HG02623 (cell line): Measurements from ENCODE around the gene UBTD1.
"Not testable (repeated sequence)": the region's sequence is repeated elsewhere in the genome, so short reads cannot be mapped to it uniquely, and the experiment has no call there.

Source experiments
- ATAC-seq: cut with Tn5 transposase; IDR thresholded peaks from one replicate; pipeline ENCODE4 v1.9.1; 2021; ENCODE audit warnings: moderate library complexity; ENCODE audit not compliant: unreplicated experiment

UBTD1 gene

GRCh38 chr10:97560731-97561381, 62.1 kb downstream of the UBTD1 start:
- not testable (repeated sequence) for ATAC-seq

DNA sequence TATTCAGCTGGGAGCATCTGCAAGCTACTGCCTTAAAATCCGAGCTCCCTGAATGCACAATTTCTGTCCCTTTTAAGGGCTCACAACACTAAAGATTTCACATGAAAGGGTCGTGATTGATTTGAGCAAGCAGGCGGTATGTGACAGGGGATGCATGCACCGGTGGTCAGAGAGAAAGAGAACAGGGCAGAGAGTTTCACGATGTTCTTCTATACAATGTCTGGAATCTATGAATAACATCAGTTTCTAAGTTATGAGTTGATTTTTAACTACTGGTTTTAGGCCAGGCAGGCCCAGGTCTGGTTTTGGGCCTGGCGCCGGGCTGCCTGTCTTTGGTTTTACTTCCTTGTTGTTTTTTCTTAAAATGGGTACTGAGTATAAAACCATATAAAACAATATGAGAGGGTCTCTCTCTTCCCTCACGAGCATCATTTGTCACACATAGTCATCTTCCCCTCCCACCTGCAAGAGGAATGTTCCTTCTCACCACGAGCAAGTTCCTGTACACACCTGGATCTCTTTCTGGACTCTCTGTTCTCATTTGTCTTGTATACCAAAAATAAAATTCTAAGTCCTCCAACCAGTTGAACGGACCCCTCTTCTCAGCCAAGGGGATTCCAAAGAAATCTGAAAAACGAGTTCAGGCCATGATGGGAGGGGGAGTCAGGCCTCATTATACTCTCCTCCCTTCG, 62.8 kb downstream of the UBTD1 start:
- not testable (repeated sequence) for ATAC-seq

DNA sequence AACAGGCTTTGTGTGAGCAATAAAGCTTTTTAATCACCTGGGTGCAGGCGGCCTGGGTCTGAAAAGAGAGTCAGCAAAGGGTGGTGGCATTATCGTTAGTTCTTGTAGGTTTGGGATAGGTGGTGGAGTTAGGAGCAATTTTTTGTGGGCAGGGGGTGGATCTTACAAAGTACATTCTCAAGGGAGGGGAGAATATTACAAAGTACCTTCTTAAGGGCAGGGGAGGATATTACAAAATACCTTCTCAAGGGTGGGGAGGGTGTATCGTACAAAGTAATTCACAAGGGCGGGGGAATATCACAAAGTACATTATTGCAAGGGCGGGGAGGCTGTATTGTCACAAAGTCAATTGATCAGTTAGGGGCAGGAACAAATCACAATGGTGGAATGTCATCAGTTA, 63.6 kb downstream of the UBTD1 start:
- ATAC-seq = not testable (repeated sequence)

- no peak for ATAC-seq
Measured at GRCh38 chr10:97563337-97563736, 64.6 kb downstream of the UBTD1 start.

DNA sequence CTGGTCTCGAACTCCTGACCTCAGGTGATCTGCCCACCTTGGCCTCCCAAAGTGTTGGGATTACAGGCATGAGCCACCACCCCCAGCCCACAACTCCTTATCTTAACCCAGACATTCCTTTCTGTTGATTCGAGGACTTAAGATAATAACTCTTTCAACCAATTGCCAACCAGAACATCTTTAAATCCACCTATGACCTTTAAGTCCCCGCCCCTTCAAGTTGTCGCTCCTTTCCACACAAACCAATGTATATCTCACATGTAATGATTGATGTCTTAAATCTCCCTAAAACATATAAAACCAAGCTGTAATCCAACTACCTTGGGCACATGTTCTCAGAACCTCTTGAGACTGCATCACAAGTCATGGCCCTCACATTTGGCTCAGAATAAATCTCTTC, 66.1 kb downstream of the UBTD1 start:
- ATAC-seq = no peak

- no peak for ATAC-seq
Measured at GRCh38 chr10:97566336-97566996, 67.7 kb downstream of the UBTD1 start.

DNA sequence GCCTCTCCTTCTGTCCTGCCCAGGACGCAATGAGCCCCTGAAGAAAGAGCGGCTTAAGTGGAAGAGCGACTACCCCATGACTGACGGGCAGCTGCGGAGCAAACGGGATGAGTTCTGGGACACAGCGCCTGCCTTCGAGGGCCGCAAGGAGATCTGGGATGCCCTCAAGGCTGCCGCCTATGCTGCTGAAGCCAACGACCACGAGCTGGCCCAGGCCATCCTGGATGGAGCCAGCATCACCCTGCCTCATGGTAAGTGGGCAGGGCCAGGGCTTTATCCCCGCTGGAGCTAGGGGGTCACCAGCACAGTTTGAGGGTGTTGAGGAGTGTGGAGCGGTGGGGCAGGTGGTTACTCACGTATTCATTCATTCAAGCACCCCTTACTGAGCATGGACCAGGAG, 69.2 kb downstream of the UBTD1 start:
- ATAC-seq = no peak

DNA sequence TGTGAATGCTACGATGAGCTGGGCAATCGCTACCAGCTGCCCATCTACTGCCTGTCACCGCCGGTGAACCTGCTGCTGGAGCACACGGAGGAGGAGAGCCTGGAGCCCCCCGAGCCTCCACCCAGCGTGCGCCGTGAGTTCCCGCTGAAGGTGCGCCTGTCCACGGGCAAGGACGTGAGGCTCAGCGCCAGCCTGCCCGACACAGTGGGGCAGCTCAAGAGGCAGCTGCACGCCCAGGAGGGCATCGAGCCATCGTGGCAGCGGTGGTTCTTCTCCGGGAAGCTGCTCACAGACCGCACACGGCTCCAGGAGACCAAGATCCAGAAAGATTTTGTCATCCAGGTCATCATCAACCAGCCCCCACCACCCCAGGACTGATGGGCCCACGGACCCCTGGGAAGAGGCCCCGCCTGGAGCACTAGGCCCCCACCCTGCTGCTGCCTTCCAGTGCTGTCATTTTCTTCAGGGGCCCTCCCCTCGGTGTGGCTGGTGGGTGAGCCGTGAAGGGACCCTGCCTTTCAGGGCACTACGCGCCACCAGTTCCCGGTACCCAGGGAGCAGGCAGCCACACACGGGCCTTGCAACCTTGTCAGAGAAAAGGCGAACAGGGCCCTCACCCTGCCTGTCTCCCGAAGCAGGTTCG, 71.5 kb downstream of the UBTD1 start:
- no peak for ATAC-seq

DNA sequence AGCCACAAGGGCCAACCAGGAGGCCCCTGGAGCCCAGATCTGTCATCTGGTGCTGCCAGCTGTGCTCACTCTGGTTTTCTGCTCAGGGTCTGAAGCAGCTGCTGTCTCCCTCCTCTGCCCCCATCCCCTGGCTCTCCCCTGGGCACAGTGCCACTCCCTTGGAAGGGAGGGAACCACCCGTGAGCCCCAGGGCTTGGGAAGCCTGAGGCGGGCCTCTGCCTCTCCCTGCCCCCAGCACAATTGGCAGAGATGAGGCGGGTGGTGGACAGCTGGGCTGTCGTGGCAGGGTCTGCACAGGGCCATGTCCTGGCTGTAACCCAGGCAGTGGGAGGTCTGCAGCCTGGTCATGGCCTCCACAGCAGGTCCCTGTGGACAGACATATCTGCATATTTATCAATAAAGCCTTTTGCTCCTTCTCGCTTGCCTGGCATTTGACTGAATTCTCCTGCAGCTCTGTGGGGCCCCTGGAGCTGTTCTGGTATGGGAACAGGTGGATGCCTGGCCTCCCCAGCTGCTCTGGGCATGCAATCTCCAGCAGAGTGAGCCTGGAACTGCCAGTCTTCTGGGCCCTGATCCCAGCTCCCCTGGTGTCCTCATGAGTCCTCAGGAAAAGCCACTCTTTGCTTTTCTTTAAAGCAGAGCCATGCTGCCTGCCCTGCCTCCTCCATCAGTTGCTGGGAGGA, 72.2 kb downstream of the UBTD1 start:
- no peak for ATAC-seq

- no peak for ATAC-seq
Measured at GRCh38 chr10:97571622-97572021, 72.9 kb downstream of the UBTD1 start.

DNA sequence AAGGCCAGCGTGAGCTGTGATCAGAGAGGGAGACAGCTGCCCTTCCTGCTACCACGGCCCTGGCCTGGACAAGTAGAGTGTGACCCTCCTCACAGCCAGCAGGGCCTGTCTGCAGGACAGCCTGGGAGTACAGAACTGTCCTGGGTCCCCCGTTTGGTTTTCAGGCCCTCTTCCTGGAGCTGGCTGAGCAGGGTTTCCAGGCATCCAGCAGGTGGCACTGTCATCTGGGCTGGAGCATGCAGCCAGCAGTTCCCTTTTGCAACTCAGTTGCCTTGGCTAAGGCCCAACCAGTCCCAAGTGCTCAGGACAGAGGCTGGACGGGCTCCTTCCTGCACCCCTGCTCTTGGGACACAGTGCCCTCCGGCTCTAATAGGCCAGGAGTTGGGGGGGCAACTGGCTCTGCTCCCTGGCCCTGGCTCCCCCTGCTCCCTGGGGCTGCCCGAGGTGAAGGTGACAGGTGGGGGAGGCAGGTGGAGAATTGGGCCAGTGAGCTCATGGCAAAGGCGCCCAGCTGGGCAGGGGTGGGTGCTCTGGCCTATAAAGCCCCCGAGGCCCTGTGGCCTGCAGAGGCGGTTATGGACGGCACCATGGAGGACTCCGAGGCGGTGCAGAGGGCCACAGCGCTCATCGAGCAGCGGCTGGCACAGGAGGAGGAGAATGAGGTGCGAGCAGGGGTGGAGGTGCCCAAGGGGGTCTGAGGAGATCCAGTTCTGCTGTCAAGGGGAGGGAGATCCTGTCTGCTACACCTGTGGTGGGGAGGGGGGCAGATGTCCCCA, 73.7 kb downstream of the UBTD1 start, which contains the start of gene ANKRD2:
ANKRD2 (plus strand) TSS at position 566 of the 776 bp plus-strand sequence; CDS start at position 576, 10 bp downstream.
- ATAC-seq = no peak

- ATAC-seq = no peak
Measured at GRCh38 chr10:97573021-97573420, 74.3 kb downstream of the UBTD1 start.

DNA sequence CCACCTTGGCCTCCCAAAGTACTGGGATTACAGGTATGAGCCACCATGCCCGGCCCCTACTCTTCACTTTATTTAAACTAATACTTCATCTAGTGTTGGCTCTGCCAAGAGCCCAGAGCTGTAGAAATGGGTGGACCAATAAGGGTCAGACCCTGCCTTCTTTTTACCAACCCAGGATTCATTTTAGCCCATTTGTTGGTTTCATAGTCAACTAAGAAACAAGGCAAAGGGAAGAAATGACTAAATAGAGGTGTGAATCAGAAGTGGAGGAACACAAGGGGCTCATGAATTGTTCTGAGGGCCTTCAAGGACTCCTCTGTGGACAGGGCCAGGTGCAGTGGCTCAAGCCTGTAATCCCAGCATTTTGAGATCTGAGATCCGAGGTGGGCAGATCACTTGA, 74.9 kb downstream of the UBTD1 start:
- ATAC-seq = no peak

DNA sequence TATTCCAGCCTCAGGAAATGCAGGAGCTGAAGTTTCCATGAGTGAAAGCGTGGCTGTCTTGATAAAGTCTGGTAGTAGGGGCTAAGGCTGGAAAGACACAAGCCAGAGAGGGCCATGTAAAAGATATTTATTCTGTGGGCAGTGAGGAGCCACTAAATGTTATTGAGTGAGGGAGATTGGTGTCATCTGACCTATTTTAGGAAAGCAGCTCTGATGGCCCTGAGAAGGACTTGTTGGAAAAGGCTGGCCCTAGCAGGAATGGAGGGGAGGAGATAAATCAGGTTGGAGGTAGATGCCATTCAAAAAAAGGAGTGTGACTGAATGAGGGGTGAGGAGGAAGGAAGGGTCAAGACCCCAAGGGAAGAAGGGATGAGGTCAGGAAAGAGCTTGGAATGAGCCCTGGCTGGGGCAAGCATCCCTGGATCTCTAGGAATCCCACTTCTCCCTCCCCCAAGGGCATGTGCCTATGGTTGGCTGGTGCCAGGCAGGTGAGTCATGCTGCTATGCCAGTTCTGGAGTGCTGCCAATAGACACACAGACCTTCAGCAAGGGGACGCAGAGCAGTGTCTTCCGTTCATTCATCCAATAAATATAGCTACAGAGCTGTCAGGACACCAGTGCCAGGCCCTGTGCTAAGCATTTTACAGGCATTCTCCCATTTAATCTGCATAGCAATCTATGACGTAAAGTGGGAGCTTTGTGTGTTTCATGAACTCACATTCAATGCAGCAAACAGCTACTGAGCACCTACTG, 75.8 kb downstream of the UBTD1 start:
- no peak for ATAC-seq

- ATAC-seq = no peak
Measured at GRCh38 chr10:97575127-97575668, 76.5 kb downstream of the UBTD1 start.

- not testable (repeated sequence) for ATAC-seq
Measured at GRCh38 chr10:97576487-97576886, 77.8 kb downstream of the UBTD1 start.

DNA sequence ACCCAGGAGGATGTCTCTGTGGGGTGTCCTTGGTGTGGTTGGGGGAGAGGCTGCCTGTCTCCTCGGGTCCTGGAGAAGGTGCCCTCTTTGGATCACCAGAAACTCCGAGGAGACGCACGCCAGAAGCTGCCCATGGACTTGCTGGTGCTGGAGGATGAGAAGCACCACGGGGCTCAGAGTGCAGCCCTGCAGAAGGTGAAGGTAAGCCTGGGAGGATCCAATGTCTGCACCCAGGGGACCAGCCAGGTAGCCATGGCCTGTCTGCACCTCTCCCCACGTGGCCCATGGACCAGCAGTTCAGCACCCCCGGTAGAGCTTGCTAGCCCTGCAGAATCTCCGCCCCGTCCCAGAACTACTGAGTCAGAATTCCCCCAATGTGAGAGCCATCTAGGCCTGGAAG, 79.0 kb downstream of the UBTD1 start:
- no peak for ATAC-seq

GRCh38 chr10:97578171-97578844, 79.6 kb downstream of the UBTD1 start:
- no peak for ATAC-seq
